Muscle layer of colon (tissue), 2 donors: ENCODE data around the gene TBC1D12.
"Not testable (repeated sequence)": the region's sequence is repeated elsewhere in the genome, so short reads cannot be mapped to it uniquely, and the experiment has no call there.

Experiments
- H3K27ac ChIP-seq: one replicate; pipeline ENCODE4 v1.7.0; 2013; ENCODE audit warnings: low read depth, mild to moderate bottlenecking, low read length, moderate library complexity
- H3K27me3 ChIP-seq, 2 donors: one replicate each; pipeline ENCODE4 v1.7.0; 2013; ENCODE audit warnings: low read length in 2 of 2, mild to moderate bottlenecking in 2 of 2; ENCODE audit not compliant: insufficient read depth in 2 of 2, control insufficient read depth in 1 of 2
- H3K36me3 ChIP-seq: one replicate; pipeline ENCODE4 v1.7.0; 2013; ENCODE audit warnings: mild to moderate bottlenecking, low read length; ENCODE audit not compliant: insufficient read depth
- H3K4me1 ChIP-seq: one replicate; pipeline ENCODE4 v1.7.0; 2013; ENCODE audit warnings: mild to moderate bottlenecking, low read length; ENCODE audit not compliant: insufficient read depth
- H3K4me3 ChIP-seq, 2 donors: one replicate each; pipeline ENCODE4 v1.7.0; 2013; ENCODE audit warnings: low read length in 2 of 2, low read depth in 1 of 2, mild to moderate bottlenecking in 1 of 2, moderate library complexity in 1 of 2
- H3K9ac ChIP-seq: one replicate; pipeline ENCODE4 v1.7.0; 2013; ENCODE audit warnings: low read length
- H3K9me3 ChIP-seq: one replicate; pipeline ENCODE4 v1.7.0; 2013; ENCODE audit warnings: mild to moderate bottlenecking, low read length
- donor health status: abdominal sarcoma.
- donor health status: Adenocarcinoma of cecum.

The TBC1D12 gene

GRCh38 chr10:94549221-94549620 lies 146.9 kb downstream of the TBC1D12 start:
- H3K4me3 ChIP-seq, result no peak overlapping the region
- H3K9me3 ChIP-seq, result no peaks in the 10 kb centered on the region
- no peak overlapping the region for H3K9ac ChIP-seq
- H3K36me3 ChIP-seq, result no peaks in the 10 kb centered on the region
- H3K4me1 ChIP-seq, result peaks cover 15% of the 10 kb centered on the region
- no peak overlapping the region for H3K27ac ChIP-seq
- H3K27me3 ChIP-seq, result no peaks in the 10 kb centered on the region

- H3K4me3 ChIP-seq, H3K9ac ChIP-seq, H3K27ac ChIP-seq, H3K36me3 ChIP-seq, H3K9me3 ChIP-seq, H3K4me1 ChIP-seq, H3K27me3 ChIP-seq: not testable (repeated sequence)
Measured at GRCh38 chr10:94567714-94568307, 165.5 kb downstream of the TBC1D12 start.

DNA sequence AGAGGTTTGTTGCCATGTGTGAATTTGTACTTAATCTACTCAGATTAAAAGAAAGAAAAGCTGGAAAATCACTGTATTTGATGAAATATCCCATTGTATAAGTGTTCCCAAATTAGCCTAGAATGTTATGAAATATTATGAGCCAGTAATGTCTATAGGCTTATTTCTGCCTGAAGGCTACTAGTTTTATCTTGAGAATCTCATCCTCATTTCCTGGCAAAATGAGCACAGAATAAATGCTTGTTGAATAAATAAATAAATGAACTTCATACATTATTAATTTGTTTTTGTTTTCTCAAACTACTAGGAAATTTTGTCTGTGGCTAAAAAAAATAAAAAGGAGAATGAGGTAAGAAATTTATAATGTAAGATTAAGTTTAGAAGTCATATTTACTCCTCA lies 168.7 kb downstream of the TBC1D12 start:
- H3K27me3 ChIP-seq, result no peaks in the 10 kb centered on the region
- H3K4me1 ChIP-seq, result no peaks in the 10 kb centered on the region
- no peaks in the 10 kb centered on the region for H3K36me3 ChIP-seq
- H3K4me3 ChIP-seq, result no peak overlapping the region
- H3K27ac ChIP-seq, result no peak overlapping the region
- no peaks in the 10 kb centered on the region for H3K9me3 ChIP-seq
- no peak overlapping the region for H3K9ac ChIP-seq

- H3K36me3 ChIP-seq, result no peaks in the 10 kb centered on the region
- H3K4me1 ChIP-seq, result no peaks in the 10 kb centered on the region
- no peak overlapping the region for H3K4me3 ChIP-seq
- no peak overlapping the region for H3K9ac ChIP-seq
- H3K27me3 ChIP-seq, result no peaks in the 10 kb centered on the region
- H3K27ac ChIP-seq, result no peak overlapping the region
- H3K9me3 ChIP-seq, result no peaks in the 10 kb centered on the region
Measured at GRCh38 chr10:94571528-94571927, 169.2 kb downstream of the TBC1D12 start.

- no peaks in the 10 kb centered on the region for H3K9me3 ChIP-seq
- no peaks in the 10 kb centered on the region for H3K4me1 ChIP-seq
- H3K27me3 ChIP-seq, result no peaks in the 10 kb centered on the region
- no peak overlapping the region for H3K4me3 ChIP-seq
- H3K9ac ChIP-seq, result no peak overlapping the region
- no peaks in the 10 kb centered on the region for H3K36me3 ChIP-seq
- no peak overlapping the region for H3K27ac ChIP-seq
Measured at GRCh38 chr10:94578790-94579189, 176.4 kb downstream of the TBC1D12 start.

DNA sequence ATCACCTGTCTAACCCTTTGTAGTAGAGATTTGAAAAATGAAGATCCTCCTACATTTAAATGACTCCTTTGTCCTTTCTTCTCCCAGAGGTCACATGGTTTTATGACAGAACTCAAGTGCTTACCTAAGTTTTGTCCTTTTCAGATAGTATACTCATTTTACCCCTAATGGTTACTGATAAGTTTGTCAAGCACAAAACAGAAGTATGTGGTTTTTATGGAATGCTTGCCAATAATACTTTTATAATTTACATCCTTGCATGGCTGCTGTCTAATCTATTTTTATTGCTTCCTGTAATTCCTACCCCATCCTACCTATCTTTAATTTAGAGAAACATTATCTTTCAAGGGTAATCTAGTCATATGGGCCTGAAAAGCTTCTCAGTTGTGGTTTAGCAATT lies 180.8 kb downstream of the TBC1D12 start:
- Histone ChIP-seq H3K27me3 (no peaks in the 10 kb centered on the region), H3K36me3 (no peaks in the 10 kb centered on the region), H3K4me3 (no peak overlapping the region), H3K9me3 (no peaks in the 10 kb centered on the region), H3K4me1 (no peaks in the 10 kb centered on the region), H3K9ac (no peak overlapping the region), H3K27ac (no peak overlapping the region)
